Measurements from ENCODE around the gene ALOX15. TPM values are rescaled to one million over a fixed set of nuclear protein-coding genes. Genes with fewer than 3 reads are reported as not detected.
"Not testable (repeated sequence)": the region's sequence is repeated elsewhere in the genome, so short reads cannot be mapped to it uniquely, and the experiment has no call there.

Gene ALOX15
- total and polyA plus RNA-seq, 3 experiments from 2014 or later: not detected

GRCh38 chr17:4633643-4634042, 7.8 kb downstream of the ALOX15 start:
- no peak for DNase-seq
- Mint-ChIP-seq H3K4me1 (peaks cover 3 to 16% (median 9%) of the 10 kb centered on the region in 3 donors), H3K27me3 (peaks cover 45 to 54% of the 10 kb centered on the region in 2 donors), H3K27ac (no peak overlapping the region), H3K4me3 (no peak overlapping the region), H3K9me3 (peaks cover 0 to 2% (median 0%) of the 10 kb centered on the region in 5 donors), H3K36me3 (no peaks in the 10 kb centered on the region)
- Histone ChIP-seq H3K27me3 (ENCODE audit: insufficient read depth, low read length, poor library complexity, severe bottlenecking) (peaks cover 12% of the 10 kb centered on the region), H3K27ac (ENCODE audit: low read depth, low read length) (no peak overlapping the region), H3K4me3 (ENCODE audit: low read length) (no peak overlapping the region), H3K4me1 (ENCODE audit: insufficient read depth, low read length) (no peaks in the 10 kb centered on the region), H3K9me3 (ENCODE audit: low read length) (no peaks in the 10 kb centered on the region), H3K36me3 (ENCODE audit: insufficient read depth, low read length) (no peaks in the 10 kb centered on the region)
- ChIA-PET CTCF (interaction anchor here (2.0 kb wide), 1 partner anchor 67 kb away, joined by 5 read pairs; no protein-coding TSS in a partner anchor), POLR2A (no interaction called here)

GRCh38 chr17:4632581-4632920, 8.9 kb downstream of the ALOX15 start:
- Mint-ChIP-seq H3K4me1 (peaks cover 3 to 15% (median 9%) of the 10 kb centered on the region in 3 donors), H3K27me3 (peaks cover 39 to 47% of the 10 kb centered on the region in 2 donors), H3K27ac (no peak overlapping the region), H3K9me3 (peaks cover 0 to 2% (median 0%) of the 10 kb centered on the region in 5 donors), H3K4me3 (no peak overlapping the region), H3K36me3 (no peaks in the 10 kb centered on the region)
- no peaks in the 10 kb centered on the region for H3K36me3 ChIP-seq (ENCODE audit: insufficient read depth, low read length)
- CTCF ChIA-PET: interaction anchor here (2.0 kb wide), 1 partner anchor 66 kb away, joined by 5 read pairs; no protein-coding TSS in a partner anchor
- no peak overlapping the region for H3K27ac ChIP-seq (ENCODE audit: low read depth, low read length)
- POLR2A ChIA-PET: no interaction called here
- no peaks in the 10 kb centered on the region for H3K9me3 ChIP-seq (ENCODE audit: low read length)
- no peak for DNase-seq
- H3K4me1 ChIP-seq (ENCODE audit: insufficient read depth, low read length): no peaks in the 10 kb centered on the region
- no peak overlapping the region for H3K4me3 ChIP-seq (ENCODE audit: low read length)
- peaks cover 10% of the 10 kb centered on the region for H3K27me3 ChIP-seq (ENCODE audit: insufficient read depth, low read length, poor library complexity, severe bottlenecking)

- peaks cover 0 to 2% (median 0%) of the 10 kb centered on the region in 5 donors for H3K9me3 Mint-ChIP-seq
- peaks cover 3 to 15% (median 9%) of the 10 kb centered on the region in 3 donors for H3K4me1 Mint-ChIP-seq
- peaks cover 36 to 46% of the 10 kb centered on the region in 2 donors for H3K27me3 Mint-ChIP-seq
- Histone ChIP-seq H3K27me3 (ENCODE audit: insufficient read depth, low read length, poor library complexity, severe bottlenecking) (peaks cover 10% of the 10 kb centered on the region), H3K36me3 (ENCODE audit: insufficient read depth, low read length) (no peaks in the 10 kb centered on the region), H3K9me3 (ENCODE audit: low read length) (no peaks in the 10 kb centered on the region), H3K4me1 (ENCODE audit: insufficient read depth, low read length) (no peaks in the 10 kb centered on the region), H3K4me3 (ENCODE audit: low read length) (no peak overlapping the region), H3K27ac (ENCODE audit: low read depth, low read length) (no peak overlapping the region)
- H3K4me3 Mint-ChIP-seq: no peak overlapping the region
- CTCF ChIA-PET: interaction anchor here (2.0 kb wide), 1 partner anchor 65 kb away, joined by 5 read pairs; no protein-coding TSS in a partner anchor
- H3K27ac Mint-ChIP-seq: no peak overlapping the region
- POLR2A ChIA-PET: no interaction called here
- no peak for DNase-seq
- H3K36me3 Mint-ChIP-seq: no peaks in the 10 kb centered on the region
Observed at GRCh38 chr17:4631836-4632580, 9.5 kb downstream of the ALOX15 start.

GRCh38 chr17:4631431-4631830, 10.0 kb downstream of the ALOX15 start:
- ChIA-PET CTCF (no interaction called here), POLR2A (no interaction called here)

GRCh38 chr17:4626734-4627256, 14.7 kb downstream of the ALOX15 start:
- H3K27ac Mint-ChIP-seq: no peak overlapping the region

More at GRCh38 chr17:4631431-4631830, 10.0 kb downstream of the ALOX15 start:
- H3K27me3 ChIP-seq (ENCODE audit: insufficient read depth, low read length, poor library complexity, severe bottlenecking): peaks cover 7% of the 10 kb centered on the region
- Mint-ChIP-seq H3K4me1 (peaks cover 3 to 11% (median 9%) of the 10 kb centered on the region in 3 donors), H3K9me3 (peaks cover 0 to 2% (median 0%) of the 10 kb centered on the region in 5 donors), H3K36me3 (no peaks in the 10 kb centered on the region), H3K27ac (no peak overlapping the region), H3K27me3 (peaks cover 30 to 43% of the 10 kb centered on the region in 2 donors), H3K4me3 (no peak overlapping the region)
- no peak for DNase-seq
- H3K4me3 ChIP-seq (ENCODE audit: low read length): no peak overlapping the region
- H3K27ac ChIP-seq (ENCODE audit: low read depth, low read length): no peak overlapping the region
- H3K9me3 ChIP-seq (ENCODE audit: low read length): no peaks in the 10 kb centered on the region
- H3K36me3 ChIP-seq (ENCODE audit: insufficient read depth, low read length): no peaks in the 10 kb centered on the region
- no peaks in the 10 kb centered on the region for H3K4me1 ChIP-seq (ENCODE audit: insufficient read depth, low read length)

GRCh38 chr17:4625181-4625617, 16.3 kb downstream of the ALOX15 start:
- Histone ChIP-seq H3K27me3 (ENCODE audit: insufficient read depth, low read length, poor library complexity, severe bottlenecking) (no peaks in the 10 kb centered on the region), H3K9me3 (ENCODE audit: low read length) (no peaks in the 10 kb centered on the region), H3K27ac (ENCODE audit: low read depth, low read length) (no peak overlapping the region), H3K4me1 (ENCODE audit: insufficient read depth, low read length) (no peaks in the 10 kb centered on the region), H3K36me3 (ENCODE audit: insufficient read depth, low read length) (no peaks in the 10 kb centered on the region), H3K4me3 (ENCODE audit: low read length) (no peak overlapping the region)
- Mint-ChIP-seq H3K9me3 (peaks cover 0 to 2% (median 0%) of the 10 kb centered on the region in 5 donors), H3K36me3 (peaks cover 0 to 3% (median 0%) of the 10 kb centered on the region in 3 donors), H3K27me3 (peaks cover 7 to 11% of the 10 kb centered on the region in 2 donors), H3K4me1 (no peaks in the 10 kb centered on the region), H3K4me3 (no peak overlapping the region), H3K27ac (no peak overlapping the region)
- DNase-seq: no peak
- ChIA-PET POLR2A (interaction anchor here (0.6 kb wide), 1 partner anchor 203 kb away, joined by 3 read pairs; no protein-coding TSS in a partner anchor), CTCF (interaction anchor here (0.6 to 3.8 kb wide), 5 partner anchors 22 to 204 kb away, joined by 3 to 25 read pairs (median 4); no protein-coding TSS in a partner anchor)

More at GRCh38 chr17:4626734-4627256, 14.7 kb downstream of the ALOX15 start:
- H3K4me1 Mint-ChIP-seq: no peaks in the 10 kb centered on the region
- no peak for DNase-seq
- Histone ChIP-seq H3K4me3 (ENCODE audit: low read length) (no peak overlapping the region), H3K4me1 (ENCODE audit: insufficient read depth, low read length) (no peaks in the 10 kb centered on the region), H3K36me3 (ENCODE audit: insufficient read depth, low read length) (no peaks in the 10 kb centered on the region), H3K9me3 (ENCODE audit: low read length) (no peaks in the 10 kb centered on the region), H3K27me3 (ENCODE audit: insufficient read depth, low read length, poor library complexity, severe bottlenecking) (no peaks in the 10 kb centered on the region), H3K27ac (ENCODE audit: low read depth, low read length) (no peak overlapping the region)
- no peaks in the 10 kb centered on the region for H3K9me3 Mint-ChIP-seq
- peaks cover 0 to 3% (median 0%) of the 10 kb centered on the region in 3 donors for H3K36me3 Mint-ChIP-seq
- CTCF ChIA-PET: interaction anchor here (0.7 to 3.8 kb wide), 7 partner anchors 10 to 251 kb away, joined by 3 to 25 read pairs (median 3); no protein-coding TSS in a partner anchor
- peaks cover 7 to 11% of the 10 kb centered on the region in 2 donors for H3K27me3 Mint-ChIP-seq
- POLR2A ChIA-PET: no interaction called here
- no peak overlapping the region for H3K4me3 Mint-ChIP-seq

GRCh38 chr17:4624451-4624911, 17.0 kb downstream of the ALOX15 start:
- H3K27me3 ChIP-seq (ENCODE audit: insufficient read depth, low read length, poor library complexity, severe bottlenecking); POLR2A ChIA-PET; H3K4me1 Mint-ChIP-seq; H3K4me1 ChIP-seq (ENCODE audit: insufficient read depth, low read length); H3K27ac ChIP-seq (ENCODE audit: low read depth, low read length); H3K9me3 ChIP-seq (ENCODE audit: low read length); H3K36me3 Mint-ChIP-seq; H3K27ac Mint-ChIP-seq; H3K9me3 Mint-ChIP-seq; H3K4me3 ChIP-seq (ENCODE audit: low read length); H3K36me3 ChIP-seq (ENCODE audit: insufficient read depth, low read length); H3K4me3 Mint-ChIP-seq; DNase-seq: not testable (repeated sequence)
- H3K27me3 Mint-ChIP-seq: peaks cover 7 to 11% of the 10 kb centered on the region in 2 donors
- CTCF ChIA-PET: interaction anchor here (0.6 to 3.8 kb wide), 4 partner anchors 22 to 203 kb away, joined by 3 to 25 read pairs (median 12); no protein-coding TSS in a partner anchor

- POLR2A ChIA-PET: no interaction called here
- H3K36me3 Mint-ChIP-seq: peaks cover 0 to 3% (median 0%) of the 10 kb centered on the region in 3 donors
Observed at GRCh38 chr17:4623249-4623648, 18.2 kb downstream of the ALOX15 start.

More at GRCh38 chr17:4623249-4623648, 18.2 kb downstream of the ALOX15 start:
- Mint-ChIP-seq H3K27ac (no peak overlapping the region), H3K27me3 (peaks cover 7 to 11% of the 10 kb centered on the region in 2 donors), H3K4me1 (no peaks in the 10 kb centered on the region), H3K9me3 (peaks cover 0 to 2% (median 0%) of the 10 kb centered on the region in 5 donors), H3K4me3 (no peak overlapping the region)
- Histone ChIP-seq H3K9me3 (ENCODE audit: low read length) (no peaks in the 10 kb centered on the region), H3K27ac (ENCODE audit: low read depth, low read length) (no peak overlapping the region), H3K27me3 (ENCODE audit: insufficient read depth, low read length, poor library complexity, severe bottlenecking) (no peaks in the 10 kb centered on the region), H3K36me3 (ENCODE audit: insufficient read depth, low read length) (no peaks in the 10 kb centered on the region), H3K4me1 (ENCODE audit: insufficient read depth, low read length) (no peaks in the 10 kb centered on the region), H3K4me3 (ENCODE audit: low read length) (no peak overlapping the region)
- CTCF ChIA-PET: interaction anchor here (1.2 kb wide), 1 partner anchor 202 kb away, joined by 5 read pairs; no protein-coding TSS in a partner anchor
- DNase-seq: no peak
